Testis (tissue), 2 donors: ENCODE measurements around the gene SLC52A1.
"Not testable (repeated sequence)": the region's sequence is repeated elsewhere in the genome, so short reads cannot be mapped to it uniquely, and the experiment has no call there.

Source experiments
- CTCF ChIP-seq, 3 experiments: fragments of 450-650 bp in 2 of 3; fragments of 200-600 bp in 1 of 3; sonication (generic) in 1 of 3; IDR thresholded peaks; one replicate each; pipeline ENCODE4 v1.5.1; 2016 to 2019; ENCODE audit warnings: antibody characterized with exemption in 3 of 3, mild to moderate bottlenecking in 2 of 3, moderate library complexity in 1 of 3
- POLR2A ChIP-seq: fragments of 450-650 bp; IDR thresholded peaks from one replicate; pipeline ENCODE4 v1.6.1; 2017; ENCODE audit warnings: antibody characterized with exemption, mild to moderate bottlenecking, moderate library complexity

GRCh38 chr17:5030168-5030567 lies 5.1 kb downstream of the SLC52A1 start:
- not testable (repeated sequence) for TF ChIP-seq CTCF (IDR thresholded peaks at IDR 0.05); POLR2A
